IMR-90 (cell line): ENCODE results near the gene FAM13B. TPM values are rescaled to one million over a fixed set of nuclear protein-coding genes. Genes with fewer than 3 reads are reported as not detected.

Experiments used
- ATAC-seq: fragments of 200-7000 bp; cut with Tn5 transposase; 2 replicates; pipeline ENCODE4 v1.9.1; 2020; ENCODE audit warnings: low read depth, mild to moderate bottlenecking, moderate library complexity
- BruUV-seq: library from RNA; stranded (reverse); fragments of 400-500 nt; replicated peaks from 2 replicates; lab custom pipeline; 2021; lab: Mats Ljungman, UMichigan
- CTCF ChIA-PET: fragments of 300-600 bp; formaldehyde crosslinking; extraction: SDS; loops from one replicate; lab custom pipeline; 2021; ENCODE audit warnings: antibody characterized with exemption; lab: Yijun Ruan, JAX
- POLR2A ChIA-PET: fragments of 300-600 bp; sonication (Branson Sonifier 250); formaldehyde crosslinking; loops from one replicate; lab custom pipeline; 2022; ENCODE audit warnings: antibody characterized with exemption; ENCODE audit not compliant: unreplicated experiment; lab: Charles Lee
- DNase-seq: peaks from one replicate; pipeline ENCODE4 v3.0.0; 2013
- H2AFZ ChIP-seq: replicated peaks from 2 replicates; pipeline ENCODE3; 2013; ENCODE audit warnings: low read length, mild to moderate bottlenecking; ENCODE audit not compliant: poor library complexity
- H2AK5ac ChIP-seq: 2 replicates; pipeline ENCODE4 v1.6.1; 2013; ENCODE audit warnings: low read depth, low read length, inconsistent platforms
- H2AK9ac ChIP-seq: replicated peaks from 2 replicates; pipeline ENCODE3; 2013; ENCODE audit warnings: mild to moderate bottlenecking, low read depth, low read length, moderate library complexity; ENCODE audit not compliant: poor library complexity
- H2BK120ac ChIP-seq: 2 replicates; pipeline ENCODE4 v1.6.1; 2013; ENCODE audit warnings: low read depth, low read length, inconsistent platforms
- H2BK15ac ChIP-seq: 3 replicates; pipeline ENCODE4 v1.6.1; 2013; ENCODE audit warnings: low read depth, low read length, inconsistent platforms
- H2BK20ac ChIP-seq: 2 replicates; pipeline ENCODE4 v1.6.1; 2013; ENCODE audit warnings: low read depth, mild to moderate bottlenecking, inconsistent platforms, low read length, moderate library complexity
- H2BK5ac ChIP-seq: 2 replicates; pipeline ENCODE4 v1.6.1; 2013; ENCODE audit warnings: mild to moderate bottlenecking, low read depth, low read length, inconsistent platforms; ENCODE audit not compliant: poor library complexity, severe bottlenecking
- H3K14ac ChIP-seq: replicated peaks from 2 replicates; pipeline ENCODE4 v1.6.1; 2013; ENCODE audit warnings: low read depth, low read length, inconsistent platforms
- H3K18ac ChIP-seq: 2 replicates; pipeline ENCODE4 v1.6.1; 2013; ENCODE audit warnings: low read depth, low read length, control low read depth
- H3K23ac ChIP-seq: 2 replicates; pipeline ENCODE4 v1.6.1; 2013; ENCODE audit warnings: low read depth, low read length, inconsistent platforms
- H3K27ac ChIP-seq: 2 replicates; pipeline ENCODE4 v1.5.1; 2013; ENCODE audit warnings: mild to moderate bottlenecking, control low read depth, low read length; ENCODE audit not compliant: insufficient read depth
- H3K27me3 ChIP-seq: 2 replicates; pipeline ENCODE4 v1.6.1; 2013; ENCODE audit warnings: low read length; ENCODE audit not compliant: control insufficient read depth, insufficient read depth
- H3K36me3 ChIP-seq: 2 replicates; pipeline ENCODE4 v1.6.1; 2013; ENCODE audit warnings: low read length, mixed read lengths; ENCODE audit not compliant: control insufficient read depth, insufficient read depth
- H3K4ac ChIP-seq: 2 replicates; pipeline ENCODE4 v1.6.1; 2013; ENCODE audit warnings: low read depth, low read length, inconsistent platforms
- H3K4me1 ChIP-seq: 2 replicates; pipeline ENCODE4 v1.6.1; 2013; ENCODE audit warnings: low read length, mixed read lengths; ENCODE audit not compliant: control insufficient read depth, insufficient read depth
- H3K4me2 ChIP-seq: 2 replicates; pipeline ENCODE4 v1.6.1; 2013; ENCODE audit warnings: low read depth, mild to moderate bottlenecking, control low read depth, low read length, moderate library complexity
- H3K4me3 ChIP-seq: 2 replicates; pipeline ENCODE4 v1.5.1; 2013; ENCODE audit warnings: low read depth, mild to moderate bottlenecking, control low read depth, low read length, moderate library complexity; ENCODE audit not compliant: insufficient read depth
- H3K56ac ChIP-seq: 2 replicates; pipeline ENCODE4 v1.6.1; 2013; ENCODE audit warnings: low read length, inconsistent platforms; ENCODE audit not compliant: insufficient read depth; ENCODE audit errors: extremely low read depth
- H3K79me1 ChIP-seq, 2 experiments: 2 replicates each; pipeline ENCODE4 v1.6.1; 2013; ENCODE audit warnings: low read length in 2 of 2, inconsistent platforms in 1 of 2, low read depth in 1 of 2
- H3K9ac ChIP-seq: 2 replicates; pipeline ENCODE4 v1.6.1; 2013; ENCODE audit warnings: low read depth, low read length, control low read depth
- H3K9me1 ChIP-seq: 2 replicates; pipeline ENCODE4 v1.6.1; 2013; ENCODE audit warnings: low read length, inconsistent platforms; ENCODE audit not compliant: insufficient read depth
- H3K9me3 ChIP-seq: 2 replicates; pipeline ENCODE4 v1.6.1; 2013; ENCODE audit warnings: low read length; ENCODE audit not compliant: control insufficient read depth, insufficient read depth
- H4K20me1 ChIP-seq: 2 replicates; pipeline ENCODE4 v1.6.1; 2013; ENCODE audit warnings: low read length, inconsistent platforms; ENCODE audit not compliant: insufficient read depth
- H4K5ac ChIP-seq: 2 replicates; pipeline ENCODE4 v1.6.1; 2013; ENCODE audit warnings: mild to moderate bottlenecking, low read depth, low read length, control low read depth
- H4K8ac ChIP-seq, 2 experiments: 2 replicates each; pipeline ENCODE4 v1.6.1; 2013; ENCODE audit warnings: low read depth in 2 of 2, low read length in 2 of 2, control low read depth in 1 of 2, inconsistent platforms in 1 of 2
- H4K91ac ChIP-seq: 2 replicates; pipeline ENCODE4 v1.6.1; 2013; ENCODE audit warnings: low read depth, low read length, inconsistent platforms; ENCODE audit not compliant: insufficient read depth
- CHD1 ChIP-seq: IDR thresholded peaks from 2 replicates; pipeline ENCODE4 v1.6.1; 2012; ENCODE audit warnings: low read depth, low read length, improper control_type of control experiment
- WGBS, 2 experiments: methylation state at CpG; one replicate each; pipeline versions ENCODE4 v1.1.5 to v1.1.7; 2013; ENCODE audit warnings: missing lambda C conversion rate in 2 of 2; ENCODE audit not compliant: insufficient read length in 1 of 2; ENCODE audit errors: extremely low coverage in 2 of 2; 5-methylcytosine and 5-hydroxymethylcytosine counted together
- dilution Hi-C: fragments of 300-500 bp; cut with HindIII; formaldehyde crosslinking; loops from one replicate; pipeline ENCODE4 v1.14.3; 2018; ENCODE audit warnings: low sequenced_read_pairs; ENCODE audit not compliant: unreplicated experiment
- in situ Hi-C: fragments of 300-500 bp; cut with MboI; formaldehyde crosslinking; loops from 3 replicates; pipeline ENCODE4 v1.14.3; 2019; ENCODE audit warnings: low sequenced_read_pairs, inconsistent platforms, mixed read lengths
- intact Hi-C: fragments of 100-400 bp; cut with micrococcal nuclease; formaldehyde crosslinking; loops from 2 replicates; pipeline ENCODE4 v1.10.0; 2022
- polyA plus RNA-seq, 3 experiments: library from polyadenylated mRNA; depleted of rRNA; stranded (reverse); fragments of >200 nt; gene quantifications; 2 replicates each; pipeline ENCODE4 v1.2.3, GENCODE V29; 2012; ENCODE audit warnings: low replicate concordance in 1 of 3
- total RNA-seq: library from RNA; depleted of rRNA; stranded (reverse); fragments of >200 nt; gene quantifications from 2 replicates; pipeline ENCODE4 v1.2.3, GENCODE V29; 2012
- TF ChIP-seq, protein P1 (sequence below): conservative IDR thresholded peaks from 2 replicates; pipeline ENCODE4 v1.5.1; 2012; ENCODE audit warnings: mild to moderate bottlenecking, low read depth, low read length, improper control_type of control experiment

Gene FAM13B
- total and polyA plus RNA-seq, 2 of the 4 experiments (the other 2 are of a cell fraction): 14.6 to 15.1 TPM

DNA sequence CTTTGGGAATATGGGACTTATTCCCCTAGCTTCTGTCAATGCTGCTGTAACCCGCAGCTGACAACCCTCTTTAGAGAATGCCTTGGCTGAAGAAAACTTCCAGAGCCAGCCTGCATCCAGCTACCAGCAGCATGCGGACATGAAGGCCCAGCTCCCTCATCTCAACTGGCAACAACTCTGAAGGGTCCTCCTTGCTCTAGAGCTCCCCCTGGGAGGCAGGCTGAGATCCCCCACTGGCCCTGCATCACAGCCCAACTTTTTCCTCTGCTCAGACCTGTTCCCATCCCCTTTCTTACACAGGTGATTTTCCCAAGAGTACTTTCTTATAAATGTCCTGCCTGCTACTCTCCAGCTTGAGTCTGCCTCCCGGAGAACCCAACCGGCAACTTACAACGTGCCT is 32.2 kb upstream of the FAM13B start:
- Histone ChIP-seq H3K36me3 (no peaks in the 10 kb centered on the region), H3K4me1 (no peaks in the 10 kb centered on the region), H3K9me1 (no peaks in the 10 kb centered on the region), H4K20me1 (no peaks in the 10 kb centered on the region), H2AK5ac (no peak overlapping the region), H2BK120ac (no peak overlapping the region), H2BK15ac (no peak overlapping the region), H3K9ac (no peak overlapping the region), H3K27ac (no peak overlapping the region), H2AFZ (no peak overlapping the region), H2BK5ac (no peak overlapping the region), H4K91ac (no peak overlapping the region), H2AK9ac (no peak overlapping the region), H3K27me3 (no peaks in the 10 kb centered on the region; the same call in 1 of the 2 replicates), H3K56ac (no peak overlapping the region), H4K5ac (no peak overlapping the region), H3K4me3 (no peak overlapping the region), H3K23ac (no peak overlapping the region), H3K18ac (no peak overlapping the region), H3K79me1 (no peaks in the 10 kb centered on the region), H3K9me3 (no peaks in the 10 kb centered on the region), H4K8ac (no peak overlapping the region), H3K4me2 (no peak overlapping the region), H3K14ac (no peak overlapping the region), H3K4ac (no peak overlapping the region), H2BK20ac (no peak overlapping the region)
- DNase-seq (no peak), ATAC-seq (no peak)
- no CpG with 5 or more reads among the region's 5 CpGs for WGBS, 2 experiments
- intact Hi-C loops (no loop called here), in situ Hi-C loops (loop anchor here (25.0 kb wide), 1 partner anchor 428 kb away; no protein-coding TSS in a partner anchor), dilution Hi-C loops (no loop called here)
- POLR2A ChIA-PET: no interaction called here
- CTCF ChIA-PET: interaction anchor here (0.9 to 1.7 kb wide), 2 partner anchors 9 to 29 kb away, joined by 4 to 11 read pairs; no protein-coding TSS in a partner anchor
- TF ChIP-seq, protein P1, sequence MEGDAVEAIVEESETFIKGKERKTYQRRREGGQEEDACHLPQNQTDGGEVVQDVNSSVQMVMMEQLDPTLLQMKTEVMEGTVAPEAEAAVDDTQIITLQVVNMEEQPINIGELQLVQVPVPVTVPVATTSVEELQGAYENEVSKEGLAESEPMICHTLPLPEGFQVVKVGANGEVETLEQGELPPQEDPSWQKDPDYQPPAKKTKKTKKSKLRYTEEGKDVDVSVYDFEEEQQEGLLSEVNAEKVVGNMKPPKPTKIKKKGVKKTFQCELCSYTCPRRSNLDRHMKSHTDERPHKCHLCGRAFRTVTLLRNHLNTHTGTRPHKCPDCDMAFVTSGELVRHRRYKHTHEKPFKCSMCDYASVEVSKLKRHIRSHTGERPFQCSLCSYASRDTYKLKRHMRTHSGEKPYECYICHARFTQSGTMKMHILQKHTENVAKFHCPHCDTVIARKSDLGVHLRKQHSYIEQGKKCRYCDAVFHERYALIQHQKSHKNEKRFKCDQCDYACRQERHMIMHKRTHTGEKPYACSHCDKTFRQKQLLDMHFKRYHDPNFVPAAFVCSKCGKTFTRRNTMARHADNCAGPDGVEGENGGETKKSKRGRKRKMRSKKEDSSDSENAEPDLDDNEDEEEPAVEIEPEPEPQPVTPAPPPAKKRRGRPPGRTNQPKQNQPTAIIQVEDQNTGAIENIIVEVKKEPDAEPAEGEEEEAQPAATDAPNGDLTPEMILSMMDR: peak; percentile 22; the same call in 1 of the 2 replicates
- TF ChIP-seq CHD1: no peak
- BruUV-seq: no TSS peak
